Transverse colon (tissue), 4 donors: Measurements from ENCODE around the gene VGLL4. TPM values are rescaled to one million over a fixed set of nuclear protein-coding genes. Genes with fewer than 3 reads are reported as not detected.

ENCODE experiments used
- DNase-seq: peaks from one replicate; pipeline ENCODE4 v3.0.0-alpha.2; 2019
- H3K27ac ChIP-seq, 4 donors: fragments of 200-600 bp; sonication (generic); 2 replicates each; pipeline ENCODE4 v1.5.1; 2016 to 2018; ENCODE audit warnings: inconsistent platforms in 4 of 4
- H3K27me3 ChIP-seq: fragments of 200-600 bp; sonication (generic); 2 replicates; pipeline ENCODE4 v1.5.1; 2017; ENCODE audit warnings: inconsistent platforms
- H3K36me3 ChIP-seq, 4 donors: fragments of 200-600 bp; sonication (generic); 2 replicates each; pipeline ENCODE4 v1.5.1; 2017 to 2019; ENCODE audit warnings: inconsistent platforms in 4 of 4
- H3K4me1 ChIP-seq, 4 donors: fragments of 200-600 bp; sonication (generic); 2 replicates each; pipeline ENCODE4 v1.5.1; 2017 to 2020; ENCODE audit warnings: inconsistent platforms in 4 of 4
- H3K4me3 ChIP-seq, 4 donors: fragments of 200-600 bp; sonication (generic); 1 replicate in 1 of 4; 2 replicates in 3 of 4; pipeline versions ENCODE4 v1.5.1 to v1.6.1; 2017 to 2019; ENCODE audit warnings: inconsistent platforms in 4 of 4
- H3K9me3 ChIP-seq, 2 donors: fragments of 200-600 bp; sonication (generic); 2 replicates each; pipeline ENCODE4 v1.5.1; 2017 to 2019; ENCODE audit warnings: inconsistent platforms in 2 of 2
- EP300 ChIP-seq: sonication (generic); formaldehyde crosslinking; IDR thresholded peaks from one replicate; pipeline ENCODE4 v1.6.1; 2017; ENCODE audit warnings: antibody characterized with exemption, low read depth
- POLR2A ChIP-seq: fragments of 450-650 bp; IDR thresholded peaks from one replicate; pipeline ENCODE4 v1.6.1; 2016; ENCODE audit warnings: antibody characterized with exemption, mild to moderate bottlenecking, moderate library complexity
- POLR2AphosphoS5 ChIP-seq, 3 donors: sonication (generic); formaldehyde crosslinking; IDR thresholded peaks; one replicate each; pipeline ENCODE4 v1.6.1; 2016; ENCODE audit warnings: antibody characterized with exemption in 3 of 3
- WGBS, 2 donors: methylation state at CpG; one replicate each; pipeline ENCODE4 v1.1.5; 2018; ENCODE audit warnings: low coverage in 1 of 2; 5-methylcytosine and 5-hydroxymethylcytosine counted together
- in situ Hi-C, 4 donors: fragments of 200-750 bp; cut with MboI; loops; one replicate each; pipeline versions ENCODE4 v1.15.0 to v1.15.1; 2017; ENCODE audit warnings: low sequenced_read_pairs in 3 of 4, low pct_ligation_motif_present in 1 of 4, low pct_unique_long_range_greater_than_20kb in 1 of 4
- intact Hi-C: fragments of 100-400 bp; cut with DNase I; formaldehyde crosslinking; loops from one replicate; pipeline ENCODE4 v1.15.1; 2023; ENCODE audit warnings: low total_unique reads
- total RNA-seq, 4 donors: library from RNA; depleted of rRNA; stranded (reverse); fragments of >200 nt; gene quantifications; one replicate each; pipeline ENCODE4 v1.1.0, GENCODE V29; 2016
- TF ChIP-seq, protein P1 (sequence below), 5 experiments: fragments of 200-600 bp in 3 of 5; fragments of 450-650 bp in 2 of 5; sonication (generic) in 3 of 5; IDR thresholded peaks; 1 replicate in 2 of 5; 2 replicates in 3 of 5; pipeline ENCODE4 v1.5.1; 2016 to 2017; ENCODE audit warnings: antibody characterized with exemption in 5 of 5, inconsistent platforms in 3 of 5, mild to moderate bottlenecking in 2 of 5, moderate library complexity in 1 of 5

Gene VGLL4
- total RNA-seq, 4 donors from 2014 or later = 67.3 to 175 (median 95.0) TPM

DNA sequence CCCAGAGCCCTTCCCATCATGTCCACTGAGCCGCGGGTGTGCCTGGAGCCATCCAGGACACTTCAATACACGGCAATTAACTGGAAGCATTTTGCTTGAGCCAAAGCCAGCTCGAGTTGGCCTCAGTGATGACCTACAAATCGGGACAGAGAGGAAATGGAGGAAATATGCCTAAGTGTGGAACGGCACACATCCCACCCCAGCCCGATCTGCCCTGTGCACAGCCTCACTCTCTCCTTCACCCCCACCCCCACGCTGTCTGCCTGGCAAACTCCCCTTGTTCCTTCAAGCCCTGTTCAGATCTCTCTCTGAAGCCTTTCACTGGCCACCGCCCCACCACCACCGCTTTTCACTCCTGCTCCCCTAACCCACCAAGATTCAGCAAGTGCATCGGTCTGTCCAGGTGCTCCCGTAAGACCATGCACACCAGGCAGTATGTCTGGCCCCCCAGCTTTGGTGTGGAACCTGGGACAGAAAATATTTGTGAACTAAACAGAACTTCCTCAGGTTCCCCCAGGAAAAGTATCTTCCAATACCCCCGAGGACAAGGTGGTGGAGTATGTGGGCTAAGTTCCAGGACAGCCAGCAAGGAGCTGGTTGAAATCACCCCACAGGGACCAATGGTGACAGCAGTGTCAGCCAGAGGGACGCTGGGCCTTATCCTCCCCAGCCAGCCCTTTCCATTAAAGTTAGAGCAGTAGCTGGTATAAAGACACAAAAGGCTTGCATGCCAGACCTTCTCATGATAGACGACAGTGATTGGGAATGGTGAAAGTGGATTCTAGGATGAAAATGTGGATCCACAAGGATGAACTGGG is 83.7 kb downstream of the VGLL4 start:
- no peak overlapping the region for H3K4me3 ChIP-seq
- WGBS, 2 donors = 71 to 76% methylated on average over 1 to 15 of the region's 15 CpGs
- H3K27me3 ChIP-seq = no peaks in the 10 kb centered on the region
- intact Hi-C loops = no loop called here
- in situ Hi-C loops = no loop called here
- H3K27ac ChIP-seq = peak overlapping the region in 2 of 4 donors; percentile 62 to 68
- DNase-seq = no peak
- H3K9me3 ChIP-seq = no peaks in the 10 kb centered on the region
- H3K4me1 ChIP-seq = peaks cover 12 to 35% (median 24%) of the 10 kb centered on the region in 4 donors
- TF ChIP-seq, protein P1, sequence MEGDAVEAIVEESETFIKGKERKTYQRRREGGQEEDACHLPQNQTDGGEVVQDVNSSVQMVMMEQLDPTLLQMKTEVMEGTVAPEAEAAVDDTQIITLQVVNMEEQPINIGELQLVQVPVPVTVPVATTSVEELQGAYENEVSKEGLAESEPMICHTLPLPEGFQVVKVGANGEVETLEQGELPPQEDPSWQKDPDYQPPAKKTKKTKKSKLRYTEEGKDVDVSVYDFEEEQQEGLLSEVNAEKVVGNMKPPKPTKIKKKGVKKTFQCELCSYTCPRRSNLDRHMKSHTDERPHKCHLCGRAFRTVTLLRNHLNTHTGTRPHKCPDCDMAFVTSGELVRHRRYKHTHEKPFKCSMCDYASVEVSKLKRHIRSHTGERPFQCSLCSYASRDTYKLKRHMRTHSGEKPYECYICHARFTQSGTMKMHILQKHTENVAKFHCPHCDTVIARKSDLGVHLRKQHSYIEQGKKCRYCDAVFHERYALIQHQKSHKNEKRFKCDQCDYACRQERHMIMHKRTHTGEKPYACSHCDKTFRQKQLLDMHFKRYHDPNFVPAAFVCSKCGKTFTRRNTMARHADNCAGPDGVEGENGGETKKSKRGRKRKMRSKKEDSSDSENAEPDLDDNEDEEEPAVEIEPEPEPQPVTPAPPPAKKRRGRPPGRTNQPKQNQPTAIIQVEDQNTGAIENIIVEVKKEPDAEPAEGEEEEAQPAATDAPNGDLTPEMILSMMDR (IDR thresholded peaks at IDR 0.05) = no peak
- no peak for TF ChIP-seq POLR2AphosphoS5 (IDR thresholded peaks at IDR 0.05)
- no peak for TF ChIP-seq POLR2A
- TF ChIP-seq EP300 = no peak
- peaks cover 0 to 12% (median 0%) of the 10 kb centered on the region in 4 donors for H3K36me3 ChIP-seq

DNA sequence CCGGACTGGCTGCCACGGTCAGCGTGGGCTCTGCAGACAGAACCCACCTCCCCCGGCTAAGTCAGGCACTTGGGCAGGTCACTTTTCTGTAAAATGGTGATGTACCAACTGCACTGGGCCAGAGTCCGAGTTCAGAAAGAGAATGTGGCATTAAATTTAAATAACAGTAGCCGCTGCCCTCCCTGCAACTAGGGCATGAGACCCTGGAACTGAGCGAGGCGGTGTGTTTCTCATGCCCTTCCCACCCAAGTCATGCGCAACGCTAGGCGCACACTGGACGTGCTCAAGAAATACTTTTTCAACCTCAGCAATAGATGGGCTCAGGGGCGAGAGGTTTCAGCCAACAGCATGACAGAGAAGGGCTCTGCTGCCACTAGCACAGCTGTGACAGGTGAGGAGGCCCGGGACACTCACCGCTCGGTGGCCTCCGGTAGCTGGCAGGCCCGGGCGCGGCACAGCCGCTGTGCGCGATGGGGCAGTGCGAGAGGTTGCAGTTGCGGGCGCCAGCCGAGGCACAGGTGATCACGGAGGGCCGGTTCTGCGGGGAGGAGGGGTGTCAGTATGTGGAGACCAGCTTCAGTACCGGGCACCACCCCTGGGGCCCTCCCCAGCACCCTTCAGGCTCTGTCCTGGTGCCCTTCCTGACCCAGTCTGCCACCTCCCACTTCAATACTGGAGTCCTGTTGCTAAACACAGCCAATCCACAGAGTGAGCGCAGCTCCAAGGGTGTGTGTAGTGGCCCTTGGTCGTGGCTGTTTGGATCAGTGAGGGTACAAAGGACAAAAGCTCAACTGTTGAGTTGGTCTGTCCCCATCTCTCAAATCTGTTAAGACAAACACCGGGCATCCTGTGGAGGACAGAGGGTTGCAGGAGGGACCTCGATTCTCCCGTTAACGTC is 84.5 kb downstream of the VGLL4 start:
- H3K36me3 ChIP-seq = peaks cover 0 to 12% (median 0%) of the 10 kb centered on the region in 4 donors
- peak overlapping the region in 3 of 4 donors; percentile 11 to 68 (median 62) for H3K27ac ChIP-seq

DNA sequence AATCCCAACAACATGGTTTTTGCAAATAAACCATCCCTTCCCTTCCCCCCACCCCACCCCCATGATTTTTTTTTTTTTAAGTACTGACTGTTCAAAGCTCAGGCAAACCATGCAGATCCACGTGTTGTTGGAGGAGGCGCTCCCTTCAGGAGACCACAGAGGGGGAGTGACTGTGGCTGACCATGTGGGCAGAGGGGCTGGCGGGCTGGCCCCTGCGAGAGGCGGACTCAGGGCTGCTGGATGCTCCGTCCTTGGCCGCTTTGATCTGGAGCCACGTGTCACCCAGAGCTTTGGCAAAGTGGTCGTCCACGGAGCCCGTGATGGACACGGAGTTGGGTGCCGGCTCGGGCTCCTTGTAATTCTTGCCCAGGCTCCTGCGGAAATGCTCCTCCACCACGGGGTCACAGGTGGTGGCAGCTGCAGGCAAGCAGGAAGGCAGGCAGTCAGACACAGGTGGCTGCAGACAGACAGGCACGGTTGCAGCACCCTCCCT is 85.3 kb downstream of the VGLL4 start:
- TF ChIP-seq POLR2AphosphoS5 (IDR thresholded peaks at IDR 0.05) (no peak), EP300 (no peak), POLR2A (no peak)
- TF ChIP-seq, protein P1 (IDR thresholded peaks at IDR 0.05) = no peak
- DNase-seq = no peak
- Histone ChIP-seq H3K4me3 (no peak overlapping the region), H3K27ac (peak overlapping the region; percentile 11 to 68 (median 50)), H3K4me1 (peaks cover 17 to 44% (median 24%) of the 10 kb centered on the region in 4 donors), H3K36me3 (peaks cover 0 to 12% (median 0%) of the 10 kb centered on the region in 4 donors), H3K27me3 (no peaks in the 10 kb centered on the region), H3K9me3 (no peaks in the 10 kb centered on the region)
- 82% methylated on average over 17 of the region's 17 CpGs; no CpG with 5 or more reads in 1 of the 2 donors for WGBS, 2 donors
- intact Hi-C loops = no loop called here
- in situ Hi-C loops = no loop called here

More for the DNA sequence above, 84.5 kb downstream of the VGLL4 start:
- Histone ChIP-seq H3K4me3 (no peak overlapping the region), H3K27me3 (no peaks in the 10 kb centered on the region), H3K9me3 (no peaks in the 10 kb centered on the region), H3K4me1 (peaks cover 12 to 37% (median 24%) of the 10 kb centered on the region in 4 donors)
- DNase-seq = no peak
- 88% methylated on average over 37 of the region's 37 CpGs; no CpG with 5 or more reads in 1 of the 2 donors for WGBS, 2 donors
- TF ChIP-seq, protein P1 (IDR thresholded peaks at IDR 0.05) = no peak
- no peak for TF ChIP-seq POLR2A
- TF ChIP-seq EP300 = no peak
- TF ChIP-seq POLR2AphosphoS5 (IDR thresholded peaks at IDR 0.05) = no peak
- in situ Hi-C loops (no loop called here), intact Hi-C loops (no loop called here)
